Upper lobe of right lung (tissue), 1 donor: ENCODE results near the gene OPTN. TPM values are rescaled to one million over a fixed set of nuclear protein-coding genes. Genes with fewer than 3 reads are reported as not detected.
"Not testable (repeated sequence)": the region's sequence is repeated elsewhere in the genome, so short reads cannot be mapped to it uniquely, and the experiment has no call there.

Experiments
- ATAC-seq: fragments of 200-7000 bp; cut with Tn5 transposase; one replicate; pipeline ENCODE4 v1.9.1; 2020; ENCODE audit warnings: mild to moderate bottlenecking, moderate library complexity
- DNase-seq: peaks from one replicate; pipeline ENCODE4 v3.0.0-alpha.2; 2020
- H3K27ac ChIP-seq: fragments of 200-600 bp; one replicate; pipeline ENCODE4 v1.8.0; 2022
- H3K27me3 ChIP-seq: fragments of 200-600 bp; one replicate; pipeline ENCODE4 v1.8.0; 2022; ENCODE audit warnings: mild to moderate bottlenecking
- H3K36me3 ChIP-seq: fragments of 200-600 bp; one replicate; pipeline ENCODE4 v1.8.0; 2022
- H3K4me1 ChIP-seq: fragments of 200-600 bp; one replicate; pipeline ENCODE4 v1.8.0; 2022
- H3K4me3 ChIP-seq: fragments of 200-600 bp; one replicate; pipeline ENCODE4 v1.8.0; 2022; ENCODE audit warnings: mild to moderate bottlenecking
- H3K9me3 ChIP-seq: fragments of 200-600 bp; one replicate; pipeline ENCODE4 v1.8.0; 2022
- intact Hi-C: fragments of 100-400 bp; cut with DNase I; formaldehyde crosslinking; loops from one replicate; pipeline ENCODE4 v1.11.0; 2022
- total RNA-seq: library from RNA; stranded (reverse); fragmentation: NEBNext Ultra II Directional; extraction: Animal tissue kit (Norgen Biotek cat#: 25700); gene quantifications from one replicate; pipeline ENCODE4 v1.2.1, GENCODE V29; 2021
- TF ChIP-seq, protein P1 (sequence below): fragments of 200-600 bp; IDR thresholded peaks from one replicate; pipeline ENCODE4 v1.8.0; 2022; ENCODE audit warnings: antibody characterized with exemption
- donor health status: DM: no; HTN: yes; CAD: no; lungs with severe emphysema.

Gene OPTN
- total RNA-seq, 1 donor from 2014 or later = 61.5 TPM

DNA sequence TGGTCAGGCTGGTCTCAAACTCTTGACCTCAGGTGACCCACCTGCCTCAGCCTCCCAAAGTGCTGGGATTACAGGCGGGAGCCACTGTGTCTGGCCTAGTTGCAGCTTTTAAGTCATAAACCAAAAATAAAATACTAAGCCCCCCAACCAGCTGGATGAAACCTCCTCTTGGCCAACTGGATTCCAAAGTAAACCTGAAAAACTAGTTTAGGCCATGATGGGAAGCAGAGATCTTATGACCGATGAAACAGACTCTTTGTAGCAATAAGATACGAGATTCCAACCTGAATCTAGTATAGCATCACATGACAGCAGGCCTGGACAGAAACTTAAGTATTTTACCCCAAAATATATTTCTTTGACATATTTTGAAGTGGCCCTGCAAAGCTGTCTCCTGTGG lies 52.3 kb downstream of the OPTN start:
- no peak overlapping the region for H3K4me3 ChIP-seq
- DNase-seq (no peak), ATAC-seq (no peak)
- H3K36me3 ChIP-seq = no peaks in the 10 kb centered on the region
- H3K27me3 ChIP-seq = no peaks in the 10 kb centered on the region
- no peaks in the 10 kb centered on the region for H3K4me1 ChIP-seq
- TF ChIP-seq, protein P1, sequence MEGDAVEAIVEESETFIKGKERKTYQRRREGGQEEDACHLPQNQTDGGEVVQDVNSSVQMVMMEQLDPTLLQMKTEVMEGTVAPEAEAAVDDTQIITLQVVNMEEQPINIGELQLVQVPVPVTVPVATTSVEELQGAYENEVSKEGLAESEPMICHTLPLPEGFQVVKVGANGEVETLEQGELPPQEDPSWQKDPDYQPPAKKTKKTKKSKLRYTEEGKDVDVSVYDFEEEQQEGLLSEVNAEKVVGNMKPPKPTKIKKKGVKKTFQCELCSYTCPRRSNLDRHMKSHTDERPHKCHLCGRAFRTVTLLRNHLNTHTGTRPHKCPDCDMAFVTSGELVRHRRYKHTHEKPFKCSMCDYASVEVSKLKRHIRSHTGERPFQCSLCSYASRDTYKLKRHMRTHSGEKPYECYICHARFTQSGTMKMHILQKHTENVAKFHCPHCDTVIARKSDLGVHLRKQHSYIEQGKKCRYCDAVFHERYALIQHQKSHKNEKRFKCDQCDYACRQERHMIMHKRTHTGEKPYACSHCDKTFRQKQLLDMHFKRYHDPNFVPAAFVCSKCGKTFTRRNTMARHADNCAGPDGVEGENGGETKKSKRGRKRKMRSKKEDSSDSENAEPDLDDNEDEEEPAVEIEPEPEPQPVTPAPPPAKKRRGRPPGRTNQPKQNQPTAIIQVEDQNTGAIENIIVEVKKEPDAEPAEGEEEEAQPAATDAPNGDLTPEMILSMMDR = no peak
- intact Hi-C loops = no loop called here
- H3K9me3 ChIP-seq = no peaks in the 10 kb centered on the region
- H3K27ac ChIP-seq = no peak overlapping the region

DNA sequence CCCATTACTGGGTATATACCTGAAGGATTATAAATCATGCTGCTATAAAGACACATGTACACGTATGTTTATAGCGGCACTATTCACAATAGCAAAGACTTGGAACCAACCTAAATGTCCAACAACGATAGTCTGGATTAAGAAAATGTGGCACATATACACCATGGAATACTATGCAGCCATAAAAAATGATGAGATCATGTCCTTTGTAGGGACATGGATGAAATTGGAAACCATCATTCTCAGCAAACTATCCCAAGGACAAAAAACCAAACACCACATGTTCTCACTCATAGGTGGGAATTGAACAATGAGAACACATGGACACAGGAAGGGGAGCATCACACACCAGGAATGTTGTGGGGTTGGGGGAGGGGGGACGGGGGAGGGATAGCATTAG lies 55.9 kb downstream of the OPTN start:
- H3K36me3 ChIP-seq, H3K4me3 ChIP-seq, H3K9me3 ChIP-seq, intact Hi-C loops, H3K27me3 ChIP-seq, ATAC-seq, DNase-seq, H3K4me1 ChIP-seq, H3K27ac ChIP-seq: not testable (repeated sequence)

DNA sequence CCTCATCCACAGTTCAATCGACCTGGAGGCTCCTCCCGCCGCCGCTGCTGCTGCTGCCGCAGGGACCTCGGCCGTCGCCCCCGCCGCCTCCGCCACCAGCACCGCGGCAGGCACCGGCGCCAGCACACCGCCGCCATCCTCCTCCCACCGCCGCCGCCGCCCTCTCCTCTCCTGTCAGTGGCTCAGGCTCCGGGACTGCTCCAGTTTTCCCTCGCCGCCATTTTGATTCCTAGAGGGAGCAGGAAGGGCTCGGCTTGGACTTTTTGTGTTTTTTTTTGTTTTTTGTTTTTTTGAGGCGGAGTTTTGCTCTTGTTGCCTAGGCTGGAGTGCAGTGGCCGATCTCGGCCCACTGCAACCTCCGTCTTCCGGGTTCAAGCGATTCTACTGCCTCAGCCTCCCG lies 58.4 kb downstream of the OPTN start:
- Histone ChIP-seq H3K36me3 (no peaks in the 10 kb centered on the region), H3K4me3 (no peak overlapping the region), H3K4me1 (peaks cover 11% of the 10 kb centered on the region), H3K9me3 (no peaks in the 10 kb centered on the region), H3K27ac (no peak overlapping the region), H3K27me3 (no peaks in the 10 kb centered on the region)
- TF ChIP-seq, protein P1 = no peak
- no peak for ATAC-seq
- no peak for DNase-seq
- intact Hi-C loops = no loop called here

DNA sequence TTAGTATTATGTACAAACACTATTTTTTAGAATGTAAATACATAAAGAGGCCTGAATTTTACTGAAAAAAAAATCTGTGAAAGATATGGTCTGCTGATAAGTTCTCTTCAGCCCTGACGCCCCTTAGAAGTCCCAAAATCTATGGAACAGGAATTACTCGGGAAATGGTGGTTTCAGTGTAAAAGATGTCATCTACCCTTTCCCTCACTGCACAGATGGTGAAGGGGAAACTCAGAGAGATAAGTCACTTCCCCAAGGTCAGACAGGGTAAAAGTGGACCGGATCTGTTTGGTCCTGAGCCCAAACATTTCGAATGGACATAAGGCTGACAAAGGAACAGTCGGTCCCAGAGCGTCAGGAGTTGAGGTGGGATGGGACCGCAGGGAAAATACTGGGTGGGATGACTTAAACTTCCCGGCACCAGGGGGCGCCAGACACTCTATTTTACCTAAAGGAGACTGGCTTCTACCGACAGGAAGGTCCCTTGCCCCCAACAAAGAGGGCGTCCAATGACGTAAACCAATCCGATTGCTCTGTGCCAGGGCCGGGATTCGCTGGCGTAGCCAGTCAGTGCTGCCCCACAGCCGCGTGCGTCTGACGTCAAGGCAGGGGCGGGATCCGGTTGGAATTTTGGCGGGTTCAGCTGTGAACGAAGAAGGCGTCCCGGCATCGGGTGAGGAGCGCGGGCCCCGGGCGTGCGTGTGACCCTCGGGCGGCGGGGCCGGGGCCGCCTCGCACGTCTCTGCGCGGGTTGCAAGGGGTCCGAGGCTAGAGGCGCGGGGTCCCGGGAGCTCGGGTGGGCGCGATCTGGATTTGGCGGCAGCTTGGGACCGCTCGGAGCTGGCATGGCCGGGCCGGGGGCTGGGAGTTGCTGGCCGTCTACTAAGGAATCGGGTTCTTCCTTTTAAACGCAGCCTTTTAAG lies 61.2 kb downstream of the OPTN start, which contains the start of gene MCM10:
Gene MCM10 (plus strand): TSS at position 625 of the 923 bp plus-strand sequence. CDS start 2,645 bp downstream, outside the sequence.
- TF ChIP-seq, protein P1 = peak; percentile 88
- Histone ChIP-seq H3K9me3 (no peaks in the 10 kb centered on the region), H3K36me3 (no peaks in the 10 kb centered on the region), H3K27me3 (no peaks in the 10 kb centered on the region), H3K27ac (no peak within 1 kb of the TSS), H3K4me1 (peaks cover 11% of the 10 kb centered on the region), H3K4me3 (peak within 1 kb of the TSS; percentile 53)
- DNase-seq (peak; percentile 97), ATAC-seq (peak; percentile 100)
- intact Hi-C loops = no loop called here

DNA sequence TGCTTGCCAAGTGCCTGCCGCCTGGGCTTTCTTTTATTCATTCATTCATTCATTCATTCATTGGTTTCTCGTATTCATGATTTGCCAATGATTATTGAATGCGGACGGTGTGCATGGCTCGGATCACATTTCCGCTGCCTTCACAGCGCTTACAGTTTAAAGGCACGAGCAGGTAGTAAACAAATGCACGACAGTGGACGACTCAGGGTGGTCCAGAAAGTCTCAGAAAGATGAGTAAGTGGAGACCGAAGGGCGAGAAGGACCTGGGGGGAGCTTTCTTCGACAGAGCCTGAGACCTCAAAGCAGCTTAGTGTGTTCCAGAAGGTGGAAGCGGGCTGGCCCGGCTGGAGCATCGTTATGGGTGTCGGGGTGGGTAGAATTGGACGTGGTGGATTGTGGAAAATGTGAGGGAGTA lies 61.9 kb downstream of the OPTN start:
- intact Hi-C loops = no loop called here
- Histone ChIP-seq H3K27ac (no peak overlapping the region), H3K9me3 (no peaks in the 10 kb centered on the region), H3K4me3 (peak overlapping the region; percentile 53), H3K36me3 (no peaks in the 10 kb centered on the region), H3K4me1 (peaks cover 11% of the 10 kb centered on the region), H3K27me3 (no peaks in the 10 kb centered on the region)
- TF ChIP-seq, protein P1 = no peak
- DNase-seq (no peak), ATAC-seq (no peak)

DNA sequence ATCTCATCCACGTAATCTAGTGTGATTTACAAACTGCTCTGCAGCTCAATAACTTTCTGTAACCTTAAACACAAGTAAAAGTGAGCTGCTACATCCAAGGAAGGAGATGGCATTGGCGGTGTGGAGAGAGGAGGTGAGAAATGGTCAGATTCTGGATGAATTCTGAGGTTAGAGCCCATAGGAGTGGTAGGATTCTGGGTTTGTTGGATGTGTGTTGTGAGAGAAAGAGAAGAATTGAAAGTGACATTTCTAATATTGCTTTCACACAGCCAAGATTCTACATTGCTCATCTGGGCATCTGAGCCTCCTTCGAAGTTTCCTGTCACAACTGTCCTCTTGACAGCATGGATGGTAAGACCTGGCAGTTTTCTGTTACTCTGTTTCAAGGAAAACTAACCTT lies 63.9 kb downstream of the OPTN start:
- Histone ChIP-seq H3K36me3 (no peaks in the 10 kb centered on the region), H3K27me3 (no peaks in the 10 kb centered on the region), H3K4me1 (peaks cover 11% of the 10 kb centered on the region), H3K9me3 (no peaks in the 10 kb centered on the region), H3K27ac (no peak overlapping the region), H3K4me3 (no peak overlapping the region)
- no peak for ATAC-seq
- intact Hi-C loops = no loop called here
- TF ChIP-seq, protein P1 = no peak
- no peak for DNase-seq
